ENCODE results near the gene ELAVL4. TPM values are rescaled to one million over a fixed set of nuclear protein-coding genes. Genes with fewer than 3 reads are reported as not detected.

ELAVL4 gene
- total and polyA plus RNA-seq, 12 donors, result 0.18 to 17.7 (median 4.3) TPM; not detected in 2

GRCh38 chr1:50111503-50111902 lies 2.8 kb downstream of the ELAVL4 start:
- 64 to 72% (median 69%) methylated on average over 3 of the region's 3 CpGs for WGBS, 4 donors
- DNase-seq, result no peak
- H3K4me3 ChIP-seq, result no peak overlapping the region
- TF ChIP-seq POLR2A (IDR thresholded peaks at IDR 0.05), result no peak
- TF ChIP-seq, protein P1, sequence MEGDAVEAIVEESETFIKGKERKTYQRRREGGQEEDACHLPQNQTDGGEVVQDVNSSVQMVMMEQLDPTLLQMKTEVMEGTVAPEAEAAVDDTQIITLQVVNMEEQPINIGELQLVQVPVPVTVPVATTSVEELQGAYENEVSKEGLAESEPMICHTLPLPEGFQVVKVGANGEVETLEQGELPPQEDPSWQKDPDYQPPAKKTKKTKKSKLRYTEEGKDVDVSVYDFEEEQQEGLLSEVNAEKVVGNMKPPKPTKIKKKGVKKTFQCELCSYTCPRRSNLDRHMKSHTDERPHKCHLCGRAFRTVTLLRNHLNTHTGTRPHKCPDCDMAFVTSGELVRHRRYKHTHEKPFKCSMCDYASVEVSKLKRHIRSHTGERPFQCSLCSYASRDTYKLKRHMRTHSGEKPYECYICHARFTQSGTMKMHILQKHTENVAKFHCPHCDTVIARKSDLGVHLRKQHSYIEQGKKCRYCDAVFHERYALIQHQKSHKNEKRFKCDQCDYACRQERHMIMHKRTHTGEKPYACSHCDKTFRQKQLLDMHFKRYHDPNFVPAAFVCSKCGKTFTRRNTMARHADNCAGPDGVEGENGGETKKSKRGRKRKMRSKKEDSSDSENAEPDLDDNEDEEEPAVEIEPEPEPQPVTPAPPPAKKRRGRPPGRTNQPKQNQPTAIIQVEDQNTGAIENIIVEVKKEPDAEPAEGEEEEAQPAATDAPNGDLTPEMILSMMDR (IDR thresholded peaks at IDR 0.05), result no peak
- intact Hi-C loops (cut with DNase I), result no loop called here
- peak overlapping the region in 1 of 5 donors; percentile 7 for H3K27ac ChIP-seq
- H3K27me3 ChIP-seq, result peaks cover 11% of the 10 kb centered on the region
- H3K9me3 ChIP-seq (replicated peaks in 1 of 3), result no peaks in the 10 kb centered on the region
- H3K36me3 ChIP-seq (replicated peaks in 1 of 2), result no peaks in the 10 kb centered on the region
- H3K4me1 ChIP-seq (replicated peaks in 1 of 2), result no peaks in the 10 kb centered on the region

DNA sequence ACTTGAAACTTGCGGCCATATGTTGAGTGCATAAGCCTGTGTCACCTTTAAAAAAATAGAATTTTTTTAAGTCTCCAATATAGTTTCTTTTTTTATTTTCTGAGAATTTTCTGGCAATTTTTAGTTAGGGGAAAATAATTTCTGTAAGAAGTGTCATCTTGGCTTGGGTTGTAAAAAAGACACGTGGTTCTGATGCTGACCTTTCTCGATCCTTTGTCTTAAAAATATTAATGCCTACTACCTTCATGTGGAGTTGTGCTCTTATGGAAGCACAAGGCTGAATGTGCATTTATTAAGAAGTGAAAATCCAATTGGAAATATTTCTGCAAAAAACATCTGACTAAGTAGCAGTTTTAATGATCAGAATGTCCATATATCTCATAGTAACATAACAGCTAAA lies 3.5 kb downstream of the ELAVL4 start:
- Histone ChIP-seq H3K4me1 (replicated peaks in 1 of 2) (no peaks in the 10 kb centered on the region), H3K27me3 (peaks cover 11% of the 10 kb centered on the region), H3K36me3 (replicated peaks in 1 of 2) (no peaks in the 10 kb centered on the region), H3K9me3 (replicated peaks in 1 of 3) (no peaks in the 10 kb centered on the region), H3K27ac (no peak overlapping the region), H3K4me3 (no peak overlapping the region)
- 78 to 84% (median 83%) methylated on average over 3 of the region's 3 CpGs for WGBS, 4 donors
- intact Hi-C loops (cut with DNase I), result no loop called here
- TF ChIP-seq, protein P1 (IDR thresholded peaks at IDR 0.05), result no peak
- no peak for TF ChIP-seq POLR2A (IDR thresholded peaks at IDR 0.05)
- DNase-seq, result no peak

DNA sequence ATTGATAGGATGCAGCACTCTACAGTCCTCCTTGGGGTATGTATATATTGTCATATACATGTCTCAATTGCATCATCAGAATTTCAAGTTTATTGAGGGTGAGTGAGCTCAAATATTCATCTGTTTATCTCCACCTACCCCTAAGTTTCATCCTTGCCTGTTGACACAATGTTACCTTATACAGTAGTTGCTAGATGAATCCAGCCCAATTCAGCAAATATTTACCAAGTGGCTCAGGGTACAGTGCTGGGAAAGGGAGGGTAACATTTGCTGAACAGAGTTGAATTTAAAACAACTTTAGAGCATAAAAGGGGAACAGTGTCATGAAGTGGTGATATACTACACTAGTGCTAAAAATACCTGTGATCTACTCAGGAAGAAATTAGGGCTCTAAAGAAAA lies 14.4 kb downstream of the ELAVL4 start:
- Histone ChIP-seq H3K4me1 (replicated peaks in 1 of 2) (no peaks in the 10 kb centered on the region), H3K4me3 (no peak overlapping the region), H3K9me3 (replicated peaks in 1 of 3) (no peaks in the 10 kb centered on the region), H3K36me3 (replicated peaks in 1 of 2) (no peaks in the 10 kb centered on the region), H3K27ac (no peak overlapping the region), H3K27me3 (no peaks in the 10 kb centered on the region)
- no peak for DNase-seq
- intact Hi-C loops (cut with DNase I), result no loop called here
- TF ChIP-seq, protein P1 (IDR thresholded peaks at IDR 0.05), result no peak
- TF ChIP-seq POLR2A (IDR thresholded peaks at IDR 0.05), result no peak

GRCh38 chr1:50126927-50127715 lies 18.4 kb downstream of the ELAVL4 start:
- no peak overlapping the region for H3K27ac ChIP-seq
- no peak for DNase-seq
- H3K27me3 ChIP-seq, result no peaks in the 10 kb centered on the region
- no peaks in the 10 kb centered on the region for H3K4me1 ChIP-seq (replicated peaks in 1 of 2)
- 44 to 57% (median 52%) methylated on average over 5 of the region's 5 CpGs for WGBS, 4 donors
- no peaks in the 10 kb centered on the region for H3K36me3 ChIP-seq (replicated peaks in 1 of 2)
- H3K4me3 ChIP-seq, result no peak overlapping the region
- no peaks in the 10 kb centered on the region for H3K9me3 ChIP-seq (replicated peaks in 1 of 3)
- intact Hi-C loops (cut with DNase I), result no loop called here
- TF ChIP-seq, protein P1 (IDR thresholded peaks at IDR 0.05), result no peak
- no peak for TF ChIP-seq POLR2A (IDR thresholded peaks at IDR 0.05)

All from adrenal gland (tissue), 12 donors.